NCI-H510A (cell line): Measurements from ENCODE around the gene DMXL2.
"Not testable (repeated sequence)": the region's sequence is repeated elsewhere in the genome, so short reads cannot be mapped to it uniquely, and the experiment has no call there.

Experiments
- DNase-seq: peaks from one replicate; lab custom pipeline; 2025; lab: John Stamatoyannopoulos, UW

The DMXL2 gene

GRCh38 chr15:51493892-51494291, 128.7 kb downstream of the DMXL2 start:
- DNase-seq = no peak

- DNase-seq = no peak
These were observed 130.0 kb downstream of the DMXL2 start for GRCh38 chr15:51492528-51492927.

GRCh38 chr15:51491941-51492340, 130.6 kb downstream of the DMXL2 start:
- no peak for DNase-seq

GRCh38 chr15:51484781-51485180, 137.8 kb downstream of the DMXL2 start:
- DNase-seq = no peak

GRCh38 chr15:51483985-51484384, 138.6 kb downstream of the DMXL2 start:
- DNase-seq = no peak

DNA sequence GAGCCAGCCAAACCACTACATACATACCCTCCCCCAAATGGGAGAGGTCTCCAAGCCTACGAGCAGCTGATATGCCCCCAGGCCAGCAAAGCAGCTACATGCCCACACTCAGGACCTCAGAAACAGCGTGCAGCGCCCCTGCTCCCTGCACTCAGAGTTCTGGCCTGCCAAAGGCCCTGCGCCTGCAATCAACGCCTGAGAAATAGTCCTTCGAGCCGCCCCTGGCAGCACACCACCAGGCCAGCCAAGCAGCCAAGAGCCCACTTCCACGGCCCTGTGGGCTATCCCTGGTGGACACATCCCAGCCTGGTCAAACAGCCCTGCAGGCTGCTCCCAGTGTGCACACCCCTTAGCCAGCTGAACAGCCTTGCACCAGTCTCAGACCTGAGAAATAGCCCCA, 139.1 kb downstream of the DMXL2 start:
- no peak for DNase-seq

GRCh38 chr15:51475736-51476135, 146.8 kb downstream of the DMXL2 start:
- DNase-seq = no peak

GRCh38 chr15:51470512-51470911, 152.1 kb downstream of the DMXL2 start:
- no peak for DNase-seq

GRCh38 chr15:51460796-51461195, 161.8 kb downstream of the DMXL2 start:
- DNase-seq = no peak

DNA sequence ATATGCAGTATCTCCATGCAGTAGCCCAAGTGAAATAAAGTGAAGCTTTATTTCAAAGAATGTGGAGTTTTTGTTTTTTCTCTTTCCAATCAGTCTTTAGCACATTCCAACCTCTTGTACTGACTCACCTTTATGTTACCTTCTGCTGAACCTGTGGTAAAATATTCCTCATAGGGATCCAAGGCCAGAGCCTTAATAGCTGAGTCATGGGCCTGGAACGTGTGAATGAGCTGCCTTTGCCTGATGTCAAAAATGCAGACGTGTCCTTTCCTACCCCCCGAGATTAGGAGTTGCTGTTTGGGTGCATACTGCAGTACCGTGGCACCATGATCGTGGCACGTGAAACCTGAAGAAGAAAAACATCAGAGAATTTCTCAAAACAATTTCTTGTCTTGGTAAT, 172.6 kb downstream of the DMXL2 start:
- no peak for DNase-seq

- DNase-seq = no peak
These were observed 173.8 kb downstream of the DMXL2 start for GRCh38 chr15:51448622-51449399.

DNA sequence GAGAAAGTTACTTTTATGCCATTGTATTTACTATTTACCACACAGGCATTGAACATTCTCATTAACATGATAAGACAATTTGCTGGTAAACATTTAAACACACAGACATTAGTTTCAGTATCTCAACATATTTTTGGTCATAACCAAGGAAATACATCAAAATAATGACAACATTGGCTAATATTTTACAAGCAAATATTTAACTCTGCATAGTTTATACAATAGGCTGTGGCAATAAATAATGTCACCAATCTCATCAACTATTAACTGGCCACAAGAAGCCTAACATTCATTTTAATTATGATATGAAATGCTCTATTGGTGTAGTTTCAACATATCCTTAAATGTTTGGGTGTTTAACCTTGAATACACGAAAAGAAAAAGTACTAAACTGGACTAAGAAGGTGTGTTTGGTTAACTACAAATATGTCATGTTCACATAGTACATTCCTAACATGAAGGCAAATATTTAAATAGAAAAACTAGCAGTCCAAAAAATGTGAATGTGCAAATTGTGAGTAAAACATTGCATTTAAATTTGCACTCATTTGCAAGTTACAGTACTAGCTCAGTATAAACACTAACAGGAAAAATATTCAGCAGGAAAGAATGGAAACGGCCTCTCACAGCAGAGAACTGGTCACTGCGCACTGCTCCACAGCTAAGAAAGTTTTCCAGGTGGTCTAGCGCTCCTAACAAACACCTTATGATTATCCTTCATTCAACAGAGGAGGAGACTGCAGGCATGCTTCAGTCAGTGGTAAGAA, 174.5 kb downstream of the DMXL2 start:
- DNase-seq = no peak

- not testable (repeated sequence) for DNase-seq
These were observed 176.4 kb downstream of the DMXL2 start for GRCh38 chr15:51446029-51446744.

- DNase-seq = no peak
These were observed 177.8 kb downstream of the DMXL2 start for GRCh38 chr15:51444807-51445206.

DNA sequence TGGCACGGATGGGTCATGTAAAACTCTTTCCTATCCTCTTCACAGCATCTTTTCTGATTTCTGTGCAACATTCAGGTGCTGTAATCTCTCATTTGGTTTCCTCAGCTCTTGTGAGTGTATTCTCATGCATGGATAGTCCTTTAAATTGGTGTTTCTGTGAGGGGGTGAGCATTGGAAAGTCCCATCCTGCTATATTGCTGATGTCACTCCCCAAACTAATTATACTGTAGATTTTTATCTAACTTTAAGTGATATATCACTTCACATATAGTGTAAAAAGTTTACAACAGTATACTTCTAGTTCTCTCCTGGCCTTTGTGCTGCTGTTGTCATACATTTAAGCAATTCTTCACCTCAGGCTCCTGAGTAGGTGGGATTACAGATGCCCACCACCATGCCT, 178.5 kb downstream of the DMXL2 start:
- no peak for DNase-seq

GRCh38 chr15:51443282-51443914, 179.2 kb downstream of the DMXL2 start:
- DNase-seq = no peak

- DNase-seq = no peak
These were observed 184.0 kb downstream of the DMXL2 start for GRCh38 chr15:51438526-51438925.

GRCh38 chr15:51425517-51426040, 197.0 kb downstream of the DMXL2 start:
- no peak for DNase-seq

- DNase-seq = no peak
These were observed 197.8 kb downstream of the DMXL2 start for GRCh38 chr15:51424780-51425179.

- not testable (repeated sequence) for DNase-seq
These were observed 199.5 kb downstream of the DMXL2 start for GRCh38 chr15:51423040-51423439.

DNA sequence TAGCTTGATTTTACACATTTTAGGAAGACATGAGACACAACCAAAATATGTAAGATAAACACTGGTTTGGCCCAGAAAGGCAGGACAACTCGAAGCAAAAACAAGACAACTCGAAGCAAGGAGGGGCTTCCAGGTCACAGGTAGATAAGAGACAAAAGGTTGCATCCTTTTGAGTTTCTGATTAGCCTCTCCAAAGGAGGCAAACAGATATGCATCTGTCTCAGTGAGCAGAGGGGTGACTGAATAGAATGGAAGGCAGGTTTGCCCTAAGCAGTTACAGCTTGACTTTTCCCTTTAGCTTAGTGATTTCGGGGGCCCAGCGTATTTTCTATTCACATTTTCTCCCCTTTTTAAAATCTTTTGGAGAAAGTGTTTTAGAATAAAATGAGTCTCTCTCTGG, 206.4 kb downstream of the DMXL2 start:
- DNase-seq = no peak

- DNase-seq = no peak
These were observed 208.2 kb downstream of the DMXL2 start for GRCh38 chr15:51414256-51414860.
